PC-3 (cell line): ENCODE data around the gene ACADL.

Experiments used
- CTCF ChIP-seq: fragments of 300-600 bp; sonication (generic); conservative IDR thresholded peaks from 2 replicates; pipeline ENCODE4 v1.5.1; 2017; ENCODE audit warnings: antibody characterized with exemption, low read depth, mild to moderate bottlenecking, low read length
- EZH2 ChIP-seq: fragments of 300-600 bp; sonication (generic); IDR thresholded peaks from one replicate; pipeline ENCODE4 v1.6.1; 2017; ENCODE audit warnings: antibody characterized with exemption, mild to moderate bottlenecking, low read length; ENCODE audit not compliant: unreplicated experiment

DNA sequence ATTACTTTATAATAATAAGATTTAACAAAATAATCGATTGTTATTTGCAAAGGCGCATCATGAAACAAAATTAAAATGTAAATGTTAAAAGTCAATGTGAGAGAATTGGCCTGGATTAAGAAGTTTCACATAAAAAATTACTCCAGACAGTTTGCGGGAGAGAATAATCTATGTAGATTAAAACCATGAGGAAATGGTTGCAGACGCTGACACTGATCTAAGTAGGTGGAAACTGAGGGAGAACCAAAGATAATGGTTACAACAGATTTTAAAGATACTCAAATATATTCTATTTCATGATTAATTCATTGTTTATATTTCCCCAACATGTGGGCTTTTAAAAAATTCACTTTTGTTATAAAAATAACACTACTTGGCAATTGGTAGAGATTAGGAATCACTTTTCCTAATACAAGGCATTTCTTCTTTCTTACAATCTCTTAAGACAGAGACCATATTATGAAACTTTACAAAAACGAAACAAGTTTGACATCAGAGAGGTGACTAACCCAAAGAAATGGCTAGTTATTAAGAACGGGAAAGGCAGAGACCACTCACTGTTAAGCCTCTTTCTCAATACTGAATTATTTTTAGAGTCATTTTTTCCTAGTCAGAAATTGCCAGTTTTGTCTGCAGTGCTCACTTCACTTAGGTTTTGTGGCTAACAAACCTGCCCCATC, 55.6 kb downstream of the ACADL start:
- TF ChIP-seq EZH2 (no peak), CTCF (no peak)
